ENCODE results near the gene SKI.
A peak's percentile ranks its signal among the peaks of the same experiment; 100 is the strongest.

SKI gene

GRCh38 chr1:2216767-2217058 is 11.4 kb upstream of the SKI start:
- DNase-seq (ENCODE audit: low read depth): no peak
- no peak overlapping the region for H3K4me3 ChIP-seq (ENCODE audit: low read length)
- TF ChIP-seq CTCF (conservative IDR thresholded peaks at IDR 0.05; ENCODE audit: low read length): no peak

- no peak for TF ChIP-seq CTCF (conservative IDR thresholded peaks at IDR 0.05; ENCODE audit: low read length)
- no peak for DNase-seq (ENCODE audit: low read depth)
These were observed 6.8 kb upstream of the SKI start for GRCh38 chr1:2221271-2221670.

GRCh38 chr1:2224170-2224584 is 3.9 kb upstream of the SKI start:
- no peak for TF ChIP-seq CTCF (conservative IDR thresholded peaks at IDR 0.05; ENCODE audit: low read length)
- DNase-seq (ENCODE audit: low read depth): no peak
- no peak overlapping the region for H3K4me3 ChIP-seq (ENCODE audit: low read length)

More at GRCh38 chr1:2221271-2221670, 6.8 kb upstream of the SKI start:
- H3K4me3 ChIP-seq (ENCODE audit: low read length): no peak overlapping the region

- TF ChIP-seq CTCF (conservative IDR thresholded peaks at IDR 0.05; ENCODE audit: low read length): no peak
- peak; percentile 17 for DNase-seq (ENCODE audit: low read depth)
- H3K4me3 ChIP-seq (ENCODE audit: low read length): no peak overlapping the region
These were observed 3.3 kb upstream of the SKI start for GRCh38 chr1:2224631-2225428.

GRCh38 chr1:2226525-2227345 is 1.4 kb upstream of the SKI start:
- no peak for TF ChIP-seq CTCF (conservative IDR thresholded peaks at IDR 0.05; ENCODE audit: low read length)
- no peak for DNase-seq (ENCODE audit: low read depth)
- peak overlapping the region; percentile 75 for H3K4me3 ChIP-seq (ENCODE audit: low read length)

GRCh38 chr1:2227346-2228156 is 568 bp upstream of the SKI start:
- no peak for TF ChIP-seq CTCF (conservative IDR thresholded peaks at IDR 0.05; ENCODE audit: low read length)
- H3K4me3 ChIP-seq (ENCODE audit: low read length): peak overlapping the region; percentile 75
- DNase-seq (ENCODE audit: low read depth): peak; percentile 97

Data from AG10803 (cell line).